Stimulated activated naive CD8-positive, alpha-beta T cell treated with anti-CD3 and anti-CD28 coated beads, Interleukin-15, Interleukin-2, amounts not matched to agents 100 ng/mL and 50 ng/mL, for 24 hours (primary cell): ENCODE measurements around the gene LRRFIP1.

Source experiments
- H3K27ac Mint-ChIP-seq: one replicate; pipeline ENCODE4 v1.8.0; 2021; ENCODE audit warnings: mild to moderate bottlenecking, mixed read lengths
- H3K27me3 Mint-ChIP-seq: one replicate; pipeline ENCODE4 v1.8.0; 2021; ENCODE audit warnings: mixed read lengths
- H3K36me3 Mint-ChIP-seq: one replicate; pipeline ENCODE4 v1.8.0; 2021; ENCODE audit warnings: low read depth, mixed read lengths
- H3K4me1 Mint-ChIP-seq: one replicate; pipeline ENCODE4 v1.8.0; 2021; ENCODE audit warnings: low read depth, mixed read lengths
- H3K4me3 Mint-ChIP-seq: one replicate; pipeline ENCODE4 v1.8.0; 2021; ENCODE audit warnings: mild to moderate bottlenecking, mixed read lengths
- H3K9me3 Mint-ChIP-seq: one replicate; pipeline ENCODE4 v1.8.0; 2021; ENCODE audit warnings: mixed read lengths

Gene LRRFIP1

GRCh38 chr2:237627441-237628246 is at the start of gene LRRFIP1:
Gene LRRFIP1 (plus strand): TSS chr2:237627587. CDS start chr2:237627645, 58 bp downstream.
- Mint-ChIP-seq H3K36me3 (no peaks in the 10 kb centered on the region), H3K27me3 (peaks cover 38% of the 10 kb centered on the region), H3K9me3 (no peaks in the 10 kb centered on the region), H3K27ac (no peak within 1 kb of the TSS), H3K4me1 (peaks cover 30% of the 10 kb centered on the region), H3K4me3 (peak within 1 kb of the TSS; percentile 82)

- Mint-ChIP-seq H3K27ac (no peak overlapping the region), H3K9me3 (no peaks in the 10 kb centered on the region), H3K4me1 (peaks cover 5% of the 10 kb centered on the region), H3K36me3 (no peaks in the 10 kb centered on the region), H3K4me3 (no peak overlapping the region), H3K27me3 (no peaks in the 10 kb centered on the region)
Observed at GRCh38 chr2:237577956-237578870, 49.2 kb upstream of the LRRFIP1 start.

- no peak overlapping the region for H3K4me3 Mint-ChIP-seq
- peak overlapping the region; percentile 65 for H3K27ac Mint-ChIP-seq
- no peaks in the 10 kb centered on the region for H3K9me3 Mint-ChIP-seq
Observed at GRCh38 chr2:237581326-237581725, 46.1 kb upstream of the LRRFIP1 start.

GRCh38 chr2:237581751-237582746 is 45.3 kb upstream of the LRRFIP1 start:
- H3K27ac Mint-ChIP-seq: peak overlapping the region; percentile 65
- peaks cover 5% of the 10 kb centered on the region for H3K4me1 Mint-ChIP-seq
- no peaks in the 10 kb centered on the region for H3K9me3 Mint-ChIP-seq
- no peaks in the 10 kb centered on the region for H3K27me3 Mint-ChIP-seq
- H3K4me3 Mint-ChIP-seq: no peak overlapping the region
- H3K36me3 Mint-ChIP-seq: no peaks in the 10 kb centered on the region

More at GRCh38 chr2:237581326-237581725, 46.1 kb upstream of the LRRFIP1 start:
- no peaks in the 10 kb centered on the region for H3K27me3 Mint-ChIP-seq
- H3K4me1 Mint-ChIP-seq: peaks cover 5% of the 10 kb centered on the region
- H3K36me3 Mint-ChIP-seq: no peaks in the 10 kb centered on the region

- H3K36me3 Mint-ChIP-seq: no peaks in the 10 kb centered on the region
Observed at GRCh38 chr2:237583385-237584295, 43.7 kb upstream of the LRRFIP1 start.

GRCh38 chr2:237585590-237586221 is 41.7 kb upstream of the LRRFIP1 start:
- Mint-ChIP-seq H3K36me3 (no peaks in the 10 kb centered on the region), H3K9me3 (no peaks in the 10 kb centered on the region), H3K27ac (no peak overlapping the region), H3K4me3 (no peak overlapping the region), H3K27me3 (peaks cover 5% of the 10 kb centered on the region), H3K4me1 (peaks cover 9% of the 10 kb centered on the region)

More at GRCh38 chr2:237583385-237584295, 43.7 kb upstream of the LRRFIP1 start:
- Mint-ChIP-seq H3K27me3 (no peaks in the 10 kb centered on the region), H3K27ac (no peak overlapping the region), H3K4me1 (peaks cover 5% of the 10 kb centered on the region), H3K4me3 (no peak overlapping the region), H3K9me3 (no peaks in the 10 kb centered on the region)

- H3K27ac Mint-ChIP-seq: no peak overlapping the region
- no peak overlapping the region for H3K4me3 Mint-ChIP-seq
- H3K36me3 Mint-ChIP-seq: no peaks in the 10 kb centered on the region
- peaks cover 10% of the 10 kb centered on the region for H3K4me1 Mint-ChIP-seq
- H3K27me3 Mint-ChIP-seq: peaks cover 5% of the 10 kb centered on the region
- no peaks in the 10 kb centered on the region for H3K9me3 Mint-ChIP-seq
Observed at GRCh38 chr2:237588044-237588696, 39.2 kb upstream of the LRRFIP1 start.

- Mint-ChIP-seq H3K36me3 (no peaks in the 10 kb centered on the region), H3K27ac (no peak within 1 kb of the TSS), H3K4me1 (peaks cover 10% of the 10 kb centered on the region), H3K4me3 (no peak within 1 kb of the TSS), H3K9me3 (no peaks in the 10 kb centered on the region), H3K27me3 (peaks cover 5% of the 10 kb centered on the region)
Observed at GRCh38 chr2:237590272-237591140, 36.9 kb upstream of the LRRFIP1 start, which contains the start of gene RAB17. Gene RAB17 (minus strand): TSS chr2:237590734. CDS start chr2:237586154, 4,580 bp downstream.

GRCh38 chr2:237591141-237591881 is 36.1 kb upstream of the LRRFIP1 start:
- H3K9me3 Mint-ChIP-seq: no peaks in the 10 kb centered on the region
- H3K4me3 Mint-ChIP-seq: no peak overlapping the region

GRCh38 chr2:237592425-237592980 is 34.9 kb upstream of the LRRFIP1 start:
- Mint-ChIP-seq H3K36me3 (no peaks in the 10 kb centered on the region), H3K9me3 (no peaks in the 10 kb centered on the region), H3K27me3 (peaks cover 5% of the 10 kb centered on the region), H3K4me1 (peaks cover 10% of the 10 kb centered on the region), H3K27ac (no peak overlapping the region), H3K4me3 (no peak overlapping the region)

More at GRCh38 chr2:237591141-237591881, 36.1 kb upstream of the LRRFIP1 start:
- Mint-ChIP-seq H3K27me3 (peaks cover 5% of the 10 kb centered on the region), H3K36me3 (no peaks in the 10 kb centered on the region), H3K27ac (no peak overlapping the region), H3K4me1 (peaks cover 10% of the 10 kb centered on the region)

- no peaks in the 10 kb centered on the region for H3K9me3 Mint-ChIP-seq
- peaks cover 10% of the 10 kb centered on the region for H3K4me1 Mint-ChIP-seq
- no peaks in the 10 kb centered on the region for H3K36me3 Mint-ChIP-seq
- H3K4me3 Mint-ChIP-seq: no peak overlapping the region
- peaks cover 5% of the 10 kb centered on the region for H3K27me3 Mint-ChIP-seq
- no peak overlapping the region for H3K27ac Mint-ChIP-seq
Observed at GRCh38 chr2:237593036-237593435, 34.4 kb upstream of the LRRFIP1 start.
